HL-60/S4 treated with retinoic acid at 250 ng/mL for 4 days and 3 days (cell line): ENCODE results near the gene RNF212.

Experiments
- in situ Hi-C: fragments of 300-500 bp; cut with MboI; formaldehyde crosslinking; loops from 2 replicates; pipeline ENCODE4 v1.7.0; 2022; ENCODE audit warnings: low sequenced_read_pairs

The RNF212 gene

DNA sequence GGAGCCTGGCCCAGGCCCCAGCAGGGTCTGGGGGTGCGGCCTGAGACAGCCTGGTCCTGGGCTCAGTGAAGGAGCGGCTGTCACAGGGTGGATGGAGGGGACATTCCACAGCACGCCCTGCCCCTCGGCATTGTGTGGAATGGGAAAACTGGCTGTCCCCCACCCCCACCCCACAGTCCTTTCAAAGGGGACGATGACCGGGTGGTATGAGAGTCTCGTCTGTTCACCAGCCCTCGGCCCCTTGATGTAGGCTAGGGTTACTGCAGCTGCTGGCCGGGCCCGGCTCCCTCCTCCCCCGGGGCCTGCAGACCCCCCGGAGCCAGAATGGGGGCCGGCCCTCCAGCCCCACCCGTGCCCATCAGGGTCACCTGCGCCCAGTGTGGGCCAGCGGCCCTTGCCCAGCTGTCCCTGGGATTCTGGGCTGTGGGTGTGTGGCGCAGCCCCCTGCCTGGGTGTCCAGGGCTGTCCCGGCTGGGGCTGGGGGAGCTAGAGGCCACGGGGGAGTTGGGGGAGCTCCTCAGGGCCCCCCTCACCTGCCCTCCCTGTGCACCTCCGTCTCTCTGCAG, 90.2 kb downstream of the RNF212 start:
- in situ Hi-C loops = no loop called here

DNA sequence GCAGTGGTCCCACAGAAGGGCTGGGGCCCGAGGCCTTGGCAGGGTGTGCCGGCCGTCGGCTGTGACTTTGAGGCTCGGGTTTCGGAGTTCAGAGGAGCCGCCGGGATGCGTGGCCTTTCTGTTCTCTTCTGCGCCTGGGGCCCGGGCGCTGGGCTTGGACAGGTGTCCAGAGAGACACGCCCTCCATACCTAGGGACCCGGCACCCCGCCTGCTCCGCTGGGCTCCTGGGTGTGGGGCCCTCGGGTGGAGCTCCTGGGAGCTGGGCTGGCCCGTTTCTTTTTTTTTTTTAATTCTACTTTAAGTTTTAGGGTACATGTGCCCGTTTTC, 90.7 kb downstream of the RNF212 start:
- in situ Hi-C loops = no loop called here

DNA sequence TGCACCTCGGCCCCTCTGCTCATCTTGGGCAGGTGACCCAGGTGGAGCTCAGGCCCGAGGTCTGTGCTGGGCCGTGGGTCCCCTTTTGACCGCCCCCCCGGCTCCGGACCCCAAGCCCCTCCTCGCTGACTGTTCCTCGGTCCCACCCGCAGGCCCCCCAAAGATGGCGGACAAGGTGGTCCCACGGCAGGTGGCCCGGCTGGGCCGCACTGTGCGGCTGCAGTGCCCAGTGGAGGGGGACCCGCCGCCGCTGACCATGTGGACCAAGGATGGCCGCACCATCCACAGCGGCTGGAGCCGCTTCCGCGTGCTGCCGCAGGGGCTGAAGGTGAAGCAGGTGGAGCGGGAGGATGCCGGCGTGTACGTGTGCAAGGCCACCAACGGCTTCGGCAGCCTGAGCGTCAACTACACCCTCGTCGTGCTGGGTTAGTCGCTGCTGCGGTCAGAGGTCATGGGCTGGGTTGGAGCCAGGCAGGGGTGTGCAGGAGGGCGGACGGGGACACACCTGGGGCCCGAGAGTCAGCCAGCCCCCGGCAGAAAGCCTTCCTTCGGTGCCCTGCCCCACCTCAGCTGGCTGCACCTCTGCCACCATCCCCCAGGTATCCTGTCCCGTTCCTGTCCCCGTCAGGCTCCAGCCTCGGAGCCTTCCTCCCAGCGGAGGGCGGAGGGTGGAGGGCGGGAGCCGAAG, 91.2 kb downstream of the RNF212 start:
- in situ Hi-C loops = no loop called here
